Measurements from ENCODE around the gene ZNF441. TPM values are rescaled to one million over a fixed set of nuclear protein-coding genes. Genes with fewer than 3 reads are reported as not detected.
A peak's percentile ranks its signal among the peaks of the same experiment; 100 is the strongest.

Gene ZNF441
- total and polyA plus RNA-seq, 2 of the 4 experiments (the other 2 are of a cell fraction) = 2.8 to 9.7 TPM

DNA sequence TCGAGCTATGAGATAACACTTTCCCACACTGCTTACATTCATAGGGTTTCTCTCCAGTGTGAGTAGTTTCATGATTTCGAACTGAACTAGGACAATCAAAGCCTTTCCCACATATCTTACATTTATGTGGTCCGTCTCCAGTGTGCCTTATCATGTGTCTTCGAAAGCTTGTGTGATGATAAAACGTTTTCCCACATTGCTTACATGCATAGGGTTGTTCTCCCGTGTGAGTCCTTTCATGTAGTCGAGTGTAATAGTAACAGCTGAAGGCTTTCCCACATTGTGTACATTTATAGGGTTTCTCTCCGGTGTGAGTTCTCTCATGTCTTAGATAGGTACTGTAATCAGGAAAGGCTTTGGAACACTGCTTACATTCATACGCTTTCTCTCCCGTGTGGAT, 44.4 kb upstream of the ZNF441 start:
- Histone ChIP-seq H3K23ac (ENCODE audit: low read depth, low read length) (no peak overlapping the region), H3K27ac (ENCODE audit: insufficient read depth, low read length) (no peak overlapping the region), H3K27me3 (ENCODE audit: control insufficient read depth, insufficient read depth, low read length) (no peaks in the 10 kb centered on the region), H3K4me3 (ENCODE audit: insufficient read depth, low read depth, low read length) (no peak overlapping the region), H3K4me2 (ENCODE audit: low read depth, low read length) (no peak overlapping the region), H3K56ac (ENCODE audit: extremely low read depth, insufficient read depth, low read length) (no peak overlapping the region), H3K79me1 (ENCODE audit: low read depth in 1 of 2, low read length in 2 of 2) (peaks cover 0 to 19% of the 10 kb centered on the region in 2 experiments; a peak in 1 of 4 replicates), H2BK5ac (ENCODE audit: low read depth, low read length, poor library complexity, severe bottlenecking) (no peak overlapping the region), H3K36me3 (ENCODE audit: control insufficient read depth, insufficient read depth, low read length) (peaks cover 35% of the 10 kb centered on the region), H2BK15ac (ENCODE audit: low read depth, low read length) (no peak overlapping the region), H4K20me1 (ENCODE audit: insufficient read depth, low read length) (no peaks in the 10 kb centered on the region), H3K14ac (replicated peaks; ENCODE audit: low read depth, low read length) (no peak overlapping the region), H3K9me3 (ENCODE audit: control insufficient read depth, insufficient read depth, low read length) (peaks cover 50% of the 10 kb centered on the region), H3K9me1 (ENCODE audit: insufficient read depth, low read length) (no peaks in the 10 kb centered on the region), H3K9ac (ENCODE audit: low read depth, low read length) (no peak overlapping the region), H4K91ac (ENCODE audit: insufficient read depth, low read depth, low read length) (no peak overlapping the region), H2BK20ac (ENCODE audit: low read depth, low read length) (no peak overlapping the region), H3K4me1 (ENCODE audit: control insufficient read depth, insufficient read depth, low read length) (no peaks in the 10 kb centered on the region), H2AFZ (replicated peaks; ENCODE audit: low read length, poor library complexity) (no peak overlapping the region), H3K18ac (ENCODE audit: low read depth, low read length) (no peak overlapping the region), H2BK120ac (ENCODE audit: low read depth, low read length) (no peak overlapping the region), H2AK9ac (replicated peaks; ENCODE audit: low read depth, low read length, poor library complexity) (no peak overlapping the region), H3K4ac (ENCODE audit: low read depth, low read length) (no peak overlapping the region), H2AK5ac (ENCODE audit: low read depth, low read length) (no peak overlapping the region), H4K8ac (ENCODE audit: low read depth in 2 of 2, low read length in 2 of 2) (no peak overlapping the region), H4K5ac (ENCODE audit: low read depth, low read length) (no peak overlapping the region)
- no CpG with 5 or more reads among the region's 10 CpGs for WGBS, 2 experiments (ENCODE audit: extremely low coverage in 2 of 2, insufficient read length in 1 of 2)
- in situ Hi-C loops (cut with MboI; ENCODE audit: low sequenced_read_pairs) = no loop called here
- intact Hi-C loops (cut with micrococcal nuclease) = no loop called here
- ATAC-seq (ENCODE audit: low read depth) = no peak
- DNase-seq = no peak
- dilution Hi-C loops (cut with HindIII; ENCODE audit: low sequenced_read_pairs, unreplicated experiment) = no loop called here
- ChIA-PET CTCF (no interaction called here), POLR2A (ENCODE audit: unreplicated experiment) (no interaction called here)
- no peak for TF ChIP-seq BHLHE40 (IDR thresholded peaks at IDR 0.05; ENCODE audit: low read depth, low read length)
- TF ChIP-seq, protein P1, sequence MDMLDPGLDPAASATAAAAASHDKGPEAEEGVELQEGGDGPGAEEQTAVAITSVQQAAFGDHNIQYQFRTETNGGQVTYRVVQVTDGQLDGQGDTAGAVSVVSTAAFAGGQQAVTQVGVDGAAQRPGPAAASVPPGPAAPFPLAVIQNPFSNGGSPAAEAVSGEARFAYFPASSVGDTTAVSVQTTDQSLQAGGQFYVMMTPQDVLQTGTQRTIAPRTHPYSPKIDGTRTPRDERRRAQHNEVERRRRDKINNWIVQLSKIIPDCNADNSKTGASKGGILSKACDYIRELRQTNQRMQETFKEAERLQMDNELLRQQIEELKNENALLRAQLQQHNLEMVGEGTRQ (IDR thresholded peaks at IDR 0.05; ENCODE audit: low read depth, low read length) = no peak
- TF ChIP-seq RFX5 (IDR thresholded peaks at IDR 0.05; ENCODE audit: low read depth, low read length) = no peak
- no peak for TF ChIP-seq SMC3 (IDR thresholded peaks at IDR 0.05; ENCODE audit: low read depth, low read length)
- TF ChIP-seq CEBPB (IDR thresholded peaks at IDR 0.05; ENCODE audit: low read depth, low read length) = no peak
- no peak for TF ChIP-seq POLR2A (IDR thresholded peaks at IDR 0.05; ENCODE audit: low read depth, low read length)
- TF ChIP-seq RAD21 (IDR thresholded peaks at IDR 0.05; ENCODE audit: low read length) = no peak
- TF ChIP-seq, protein P2, sequence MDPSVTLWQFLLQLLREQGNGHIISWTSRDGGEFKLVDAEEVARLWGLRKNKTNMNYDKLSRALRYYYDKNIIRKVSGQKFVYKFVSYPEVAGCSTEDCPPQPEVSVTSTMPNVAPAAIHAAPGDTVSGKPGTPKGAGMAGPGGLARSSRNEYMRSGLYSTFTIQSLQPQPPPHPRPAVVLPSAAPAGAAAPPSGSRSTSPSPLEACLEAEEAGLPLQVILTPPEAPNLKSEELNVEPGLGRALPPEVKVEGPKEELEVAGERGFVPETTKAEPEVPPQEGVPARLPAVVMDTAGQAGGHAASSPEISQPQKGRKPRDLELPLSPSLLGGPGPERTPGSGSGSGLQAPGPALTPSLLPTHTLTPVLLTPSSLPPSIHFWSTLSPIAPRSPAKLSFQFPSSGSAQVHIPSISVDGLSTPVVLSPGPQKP (IDR thresholded peaks at IDR 0.05; ENCODE audit: borderline replicate concordance, low read depth, low read length) = no peak
- TF ChIP-seq, protein P3, sequence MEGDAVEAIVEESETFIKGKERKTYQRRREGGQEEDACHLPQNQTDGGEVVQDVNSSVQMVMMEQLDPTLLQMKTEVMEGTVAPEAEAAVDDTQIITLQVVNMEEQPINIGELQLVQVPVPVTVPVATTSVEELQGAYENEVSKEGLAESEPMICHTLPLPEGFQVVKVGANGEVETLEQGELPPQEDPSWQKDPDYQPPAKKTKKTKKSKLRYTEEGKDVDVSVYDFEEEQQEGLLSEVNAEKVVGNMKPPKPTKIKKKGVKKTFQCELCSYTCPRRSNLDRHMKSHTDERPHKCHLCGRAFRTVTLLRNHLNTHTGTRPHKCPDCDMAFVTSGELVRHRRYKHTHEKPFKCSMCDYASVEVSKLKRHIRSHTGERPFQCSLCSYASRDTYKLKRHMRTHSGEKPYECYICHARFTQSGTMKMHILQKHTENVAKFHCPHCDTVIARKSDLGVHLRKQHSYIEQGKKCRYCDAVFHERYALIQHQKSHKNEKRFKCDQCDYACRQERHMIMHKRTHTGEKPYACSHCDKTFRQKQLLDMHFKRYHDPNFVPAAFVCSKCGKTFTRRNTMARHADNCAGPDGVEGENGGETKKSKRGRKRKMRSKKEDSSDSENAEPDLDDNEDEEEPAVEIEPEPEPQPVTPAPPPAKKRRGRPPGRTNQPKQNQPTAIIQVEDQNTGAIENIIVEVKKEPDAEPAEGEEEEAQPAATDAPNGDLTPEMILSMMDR (conservative IDR thresholded peaks at IDR 0.05; ENCODE audit: low read depth, low read length) = no peak
- TF ChIP-seq MAFK (IDR thresholded peaks at IDR 0.05; ENCODE audit: low read depth, low read length) = no peak
- TF ChIP-seq FOS (IDR thresholded peaks at IDR 0.05; ENCODE audit: low read depth, low read length) = no peak
- TF ChIP-seq MXI1 (IDR thresholded peaks at IDR 0.05; ENCODE audit: borderline replicate concordance, low read depth, low read length) = no peak
- TF ChIP-seq NFE2L2 (IDR thresholded peaks at IDR 0.05; ENCODE audit: low read depth, low read length) = no peak
- no peak for TF ChIP-seq CHD1 (IDR thresholded peaks at IDR 0.05; ENCODE audit: low read depth, low read length)
- no peak for TF ChIP-seq MAZ (IDR thresholded peaks at IDR 0.05; ENCODE audit: borderline replicate concordance, low read depth, low read length)
- BruUV-seq (replicated peaks) = TSS peak; percentile 37
